CD14-positive monocyte (primary cell): Measurements from ENCODE around the gene MYL6. TPM values are rescaled to one million over a fixed set of nuclear protein-coding genes. Genes with fewer than 3 reads are reported as not detected.

Experiments
- DNase-seq, 3 donors: peaks; one replicate each; pipeline ENCODE4 v3.0.0-alpha.2; 2011 to 2022
- H2AFZ ChIP-seq: 2 replicates; pipeline ENCODE4 v1.6.0; 2012; ENCODE audit warnings: mild to moderate bottlenecking, low read depth, low read length, inconsistent platforms; ENCODE audit not compliant: insufficient read depth, poor library complexity, severe bottlenecking
- H3K27ac ChIP-seq, 2 donors: 1 replicate in 1 of 2; 2 replicates in 1 of 2; pipeline ENCODE4 v1.5.1; 2012 to 2013; ENCODE audit warnings: low read length in 2 of 2, control low read depth in 1 of 2, inconsistent platforms in 1 of 2, low read depth in 1 of 2, mild to moderate bottlenecking in 1 of 2
- H3K27me3 ChIP-seq, 2 donors: one replicate each; pipeline versions ENCODE4 v1.6.0 to v1.6.1; 2011 to 2013; ENCODE audit warnings: low read length in 2 of 2; ENCODE audit not compliant: control insufficient read depth in 2 of 2, insufficient read depth in 2 of 2
- H3K36me3 ChIP-seq, 2 donors: replicated peaks in 1 of 2; 1 replicate in 1 of 2; 2 replicates in 1 of 2; pipeline versions ENCODE4 v1.5.1 to v1.6.1; 2012 to 2013; ENCODE audit warnings: low read length in 2 of 2, control low read depth in 1 of 2, inconsistent platforms in 1 of 2, mild to moderate bottlenecking in 1 of 2; ENCODE audit not compliant: insufficient read depth in 2 of 2, control insufficient read depth in 1 of 2
- H3K4me1 ChIP-seq, 2 donors: 1 replicate in 1 of 2; 2 replicates in 1 of 2; pipeline versions ENCODE4 v1.5.1 to v1.6.1; 2012 to 2013; ENCODE audit warnings: low read length in 2 of 2, control low read depth in 1 of 2, inconsistent platforms in 1 of 2, mild to moderate bottlenecking in 1 of 2, moderate library complexity in 1 of 2; ENCODE audit not compliant: insufficient read depth in 2 of 2, control insufficient read depth in 1 of 2
- H3K4me2 ChIP-seq: replicated peaks from 2 replicates; pipeline ENCODE3; 2012; ENCODE audit warnings: low read length, moderate library complexity, mild to moderate bottlenecking; ENCODE audit not compliant: poor library complexity, severe bottlenecking; ENCODE audit errors: extremely low read depth
- H3K4me3 ChIP-seq, 3 experiments: fragments of 200-600 bp in 1 of 3; sonication (generic) in 1 of 3; replicated peaks in 1 of 3; 1 replicate in 2 of 3; 2 replicates in 1 of 3; pipeline ENCODE4 v1.5.1; 2011 to 2013; ENCODE audit warnings: low read length in 3 of 3, mild to moderate bottlenecking in 3 of 3, control low read depth in 2 of 3, low read depth in 2 of 3, inconsistent platforms in 1 of 3, moderate library complexity in 1 of 3
- H3K79me2 ChIP-seq: 2 replicates; pipeline ENCODE4 v1.6.0; 2012; ENCODE audit warnings: mild to moderate bottlenecking, control low read depth, inconsistent platforms, low read length, moderate library complexity; ENCODE audit not compliant: insufficient read depth
- H3K9ac ChIP-seq: 2 replicates; pipeline ENCODE4 v1.6.0; 2017; ENCODE audit warnings: low read length, mild to moderate bottlenecking; ENCODE audit not compliant: insufficient read depth, poor library complexity, severe bottlenecking
- H3K9me3 ChIP-seq, 2 donors: replicated peaks in 1 of 2; 1 replicate in 1 of 2; 2 replicates in 1 of 2; pipeline versions ENCODE4 v1.5.1 to v1.6.1; 2012 to 2013; ENCODE audit warnings: low read length in 2 of 2, control low read depth in 1 of 2; ENCODE audit not compliant: control insufficient read depth in 1 of 2, insufficient read depth in 1 of 2
- H4K20me1 ChIP-seq: 2 replicates; pipeline ENCODE4 v1.6.0; 2012; ENCODE audit warnings: mild to moderate bottlenecking, low read length, control low read depth, moderate library complexity; ENCODE audit not compliant: insufficient read depth
- H3K27ac Mint-ChIP-seq, 7 donors: one replicate each; pipeline ENCODE4 v1.8.0; 2020; ENCODE audit warnings: mild to moderate bottlenecking in 7 of 7, mixed read lengths in 7 of 7, moderate library complexity in 6 of 7, inconsistent platforms in 2 of 7
- H3K27me3 Mint-ChIP-seq, 3 donors: one replicate each; pipeline ENCODE4 v1.8.0; 2021 to 2022; ENCODE audit warnings: low read depth in 3 of 3, mild to moderate bottlenecking in 3 of 3, mixed read lengths in 3 of 3, moderate library complexity in 3 of 3, inconsistent platforms in 1 of 3
- H3K36me3 Mint-ChIP-seq, 2 donors: one replicate each; pipeline ENCODE4 v1.8.0; 2020; ENCODE audit warnings: mixed read lengths in 2 of 2, inconsistent platforms in 1 of 2, mild to moderate bottlenecking in 1 of 2
- H3K4me1 Mint-ChIP-seq: one replicate; pipeline ENCODE4 v1.8.0; 2020; ENCODE audit warnings: mild to moderate bottlenecking, mixed read lengths
- H3K4me3 Mint-ChIP-seq, 2 donors: one replicate each; pipeline ENCODE4 v1.8.0; 2020; ENCODE audit warnings: mild to moderate bottlenecking in 2 of 2, mixed read lengths in 2 of 2, moderate library complexity in 1 of 2
- H3K9me3 Mint-ChIP-seq, 7 donors: one replicate each; pipeline ENCODE4 v1.8.0; 2020 to 2022; ENCODE audit warnings: mixed read lengths in 7 of 7, mild to moderate bottlenecking in 6 of 7, moderate library complexity in 6 of 7, inconsistent platforms in 2 of 7
- WGBS: methylation state at CpG from one replicate; pipeline ENCODE4 v1.1.5; 2013; ENCODE audit warnings: missing lambda C conversion rate; ENCODE audit not compliant: insufficient coverage; 5-methylcytosine and 5-hydroxymethylcytosine counted together
- intact Hi-C, 2 donors: fragments of 100-400 bp; cut with micrococcal nuclease; formaldehyde crosslinking; loops; one replicate each; pipeline versions ENCODE4 v1.15.0 to v1.15.1; 2023
- polyA plus RNA-seq, 3 donors: library from polyadenylated mRNA; depleted of rRNA in 1 of 3; unstranded in 2 of 3; stranded (reverse) in 1 of 3; fragments of 300-500 nt in 2 of 3; fragments of >200 nt in 1 of 3; fragmentation: Illumina TruSeq in 2 of 3; gene quantifications; 1 replicate in 2 of 3; 2 replicates in 1 of 3; pipeline ENCODE4 v1.2.3, GENCODE V29; 2012 to 2021
- TF ChIP-seq, protein P1 (sequence below): fragments of 200-600 bp; IDR thresholded peaks from one replicate; pipeline ENCODE4 v1.8.0; 2022; ENCODE audit warnings: antibody characterized with exemption, mild to moderate bottlenecking

Gene MYL6
- polyA plus RNA-seq, 3 donors = 1,962 to 3,939 (median 3,189) TPM

- Histone ChIP-seq H3K9me3 (no peaks in the 10 kb centered on the region), H2AFZ (no peak overlapping the region), H3K36me3 (peaks cover 78 to 97% of the 10 kb centered on the region in 2 donors), H3K4me1 (peaks cover 4 to 5% of the 10 kb centered on the region in 2 donors), H3K4me2 (no peak overlapping the region), H3K4me3 (no peak overlapping the region), H3K27ac (no peak overlapping the region), H3K79me2 (peaks cover 11% of the 10 kb centered on the region), H4K20me1 (no peaks in the 10 kb centered on the region), H3K9ac (no peak overlapping the region), H3K27me3 (no peaks in the 10 kb centered on the region)
- intact Hi-C loops = no loop called here
- no peak for DNase-seq
- H3K27me3 Mint-ChIP-seq = peaks cover 0 to 4% (median 2%) of the 10 kb centered on the region in 3 donors
- TF ChIP-seq, protein P1, sequence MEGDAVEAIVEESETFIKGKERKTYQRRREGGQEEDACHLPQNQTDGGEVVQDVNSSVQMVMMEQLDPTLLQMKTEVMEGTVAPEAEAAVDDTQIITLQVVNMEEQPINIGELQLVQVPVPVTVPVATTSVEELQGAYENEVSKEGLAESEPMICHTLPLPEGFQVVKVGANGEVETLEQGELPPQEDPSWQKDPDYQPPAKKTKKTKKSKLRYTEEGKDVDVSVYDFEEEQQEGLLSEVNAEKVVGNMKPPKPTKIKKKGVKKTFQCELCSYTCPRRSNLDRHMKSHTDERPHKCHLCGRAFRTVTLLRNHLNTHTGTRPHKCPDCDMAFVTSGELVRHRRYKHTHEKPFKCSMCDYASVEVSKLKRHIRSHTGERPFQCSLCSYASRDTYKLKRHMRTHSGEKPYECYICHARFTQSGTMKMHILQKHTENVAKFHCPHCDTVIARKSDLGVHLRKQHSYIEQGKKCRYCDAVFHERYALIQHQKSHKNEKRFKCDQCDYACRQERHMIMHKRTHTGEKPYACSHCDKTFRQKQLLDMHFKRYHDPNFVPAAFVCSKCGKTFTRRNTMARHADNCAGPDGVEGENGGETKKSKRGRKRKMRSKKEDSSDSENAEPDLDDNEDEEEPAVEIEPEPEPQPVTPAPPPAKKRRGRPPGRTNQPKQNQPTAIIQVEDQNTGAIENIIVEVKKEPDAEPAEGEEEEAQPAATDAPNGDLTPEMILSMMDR = no peak
- peaks cover 6% of the 10 kb centered on the region for H3K4me1 Mint-ChIP-seq
- H3K9me3 Mint-ChIP-seq = peaks cover 0 to 4% (median 0%) of the 10 kb centered on the region in 7 donors
- peaks cover 84 to 93% of the 10 kb centered on the region in 2 donors for H3K36me3 Mint-ChIP-seq
- H3K27ac Mint-ChIP-seq = no peak overlapping the region
- no peak overlapping the region for H3K4me3 Mint-ChIP-seq
- no CpG with 5 or more reads among the region's 6 CpGs for WGBS
Measured at GRCh38 chr12:56134897-56135296, 23.3 kb upstream of the MYL6 start.

DNA sequence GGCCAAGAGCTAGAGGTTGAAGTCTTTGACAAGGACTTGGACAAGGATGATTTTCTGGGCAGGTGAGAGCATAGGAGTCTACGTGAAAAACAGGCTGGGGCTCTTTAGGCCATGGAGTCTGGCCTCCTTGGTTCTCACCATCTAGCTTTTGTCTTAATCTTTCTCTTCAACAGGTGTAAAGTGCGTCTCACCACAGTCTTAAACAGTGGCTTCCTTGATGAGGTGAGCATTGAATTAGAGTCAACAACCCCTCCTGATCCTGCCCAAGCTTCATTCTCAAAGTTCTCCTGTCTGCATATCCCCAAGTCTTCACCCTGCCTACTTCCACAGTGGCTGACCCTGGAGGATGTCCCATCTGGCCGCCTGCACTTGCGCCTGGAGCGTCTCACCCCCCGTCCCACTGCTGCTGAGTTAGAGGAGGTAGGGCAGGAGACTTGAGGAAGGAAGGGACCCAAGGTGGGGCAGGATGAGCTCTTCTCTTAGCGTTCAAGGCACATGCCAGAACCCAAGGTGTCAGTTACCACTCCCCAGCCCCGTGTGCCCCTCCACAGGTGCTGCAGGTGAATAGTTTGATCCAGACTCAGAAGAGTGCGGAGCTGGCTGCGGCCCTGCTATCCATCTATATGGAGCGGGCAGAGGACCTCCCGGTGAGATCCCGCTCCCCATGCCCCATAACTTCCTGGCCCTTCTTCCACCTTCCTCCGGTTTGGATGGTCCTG is 20.1 kb upstream of the MYL6 start:
- intact Hi-C loops = no loop called here
- peaks cover 14 to 15% of the 10 kb centered on the region in 2 donors for H3K4me1 ChIP-seq
- Mint-ChIP-seq H3K27ac (no peak overlapping the region), H3K4me1 (peaks cover 15% of the 10 kb centered on the region), H3K36me3 (peaks cover 75 to 85% of the 10 kb centered on the region in 2 donors), H3K4me3 (no peak overlapping the region), H3K27me3 (peaks cover 0 to 2% (median 2%) of the 10 kb centered on the region in 3 donors), H3K9me3 (no peaks in the 10 kb centered on the region)
- TF ChIP-seq, protein P1 = no peak
- DNase-seq = no peak
- no peaks in the 10 kb centered on the region for H3K79me2 ChIP-seq
- 73% methylated on average over 2 of the region's 14 CpGs for WGBS
- H3K9ac ChIP-seq = no peak overlapping the region
- no peak overlapping the region for H2AFZ ChIP-seq
- H3K36me3 ChIP-seq = peaks cover 68 to 88% of the 10 kb centered on the region in 2 donors
- no peaks in the 10 kb centered on the region for H3K9me3 ChIP-seq
- no peaks in the 10 kb centered on the region for H4K20me1 ChIP-seq
- H3K4me3 ChIP-seq = no peak overlapping the region
- H3K27me3 ChIP-seq = no peaks in the 10 kb centered on the region
- H3K27ac ChIP-seq = no peak overlapping the region
- H3K4me2 ChIP-seq = no peak overlapping the region
